ENCODE results near the gene SULT2B1. TPM values are rescaled to one million over a fixed set of nuclear protein-coding genes. Genes with fewer than 3 reads are reported as not detected.

The SULT2B1 gene
- polyA plus RNA-seq, 3 donors from 2014 or later: not detected

GRCh38 chr19:48588670-48589401 is 36.9 kb downstream of the SULT2B1 start:
- H3K36me3 Mint-ChIP-seq: no peaks in the 10 kb centered on the region
- H3K27ac Mint-ChIP-seq: peak overlapping the region in 2 of 6 donors; percentile 72 to 81
- DNase-seq: peak; percentile 76 to 84 (median 79)
- H3K4me1 Mint-ChIP-seq: peaks cover 8 to 9% of the 10 kb centered on the region in 2 donors
- peak overlapping the region; percentile 12 to 85 (median 73) for H3K4me3 Mint-ChIP-seq
- H3K27me3 Mint-ChIP-seq (ENCODE audit: low read depth in 3 of 3): peaks cover 1 to 4% (median 2%) of the 10 kb centered on the region in 3 donors
- H3K9me3 Mint-ChIP-seq: no peaks in the 10 kb centered on the region

- no peaks in the 10 kb centered on the region for H3K9me3 Mint-ChIP-seq
- peaks cover 0 to 1% (median 0%) of the 10 kb centered on the region in 3 donors for H3K27me3 Mint-ChIP-seq (ENCODE audit: low read depth in 3 of 3)
- peaks cover 6 to 8% of the 10 kb centered on the region in 2 donors for H3K4me1 Mint-ChIP-seq
- no peak overlapping the region for H3K4me3 Mint-ChIP-seq
- no peaks in the 10 kb centered on the region for H3K36me3 Mint-ChIP-seq
- DNase-seq: no peak
- no peak overlapping the region for H3K27ac Mint-ChIP-seq
These were observed 39.0 kb downstream of the SULT2B1 start for GRCh38 chr19:48591021-48591420.

GRCh38 chr19:48595171-48595570 is 43.2 kb downstream of the SULT2B1 start:
- H3K4me3 Mint-ChIP-seq: peak overlapping the region in 1 of 5 donors; percentile 27
- no peaks in the 10 kb centered on the region for H3K4me1 Mint-ChIP-seq
- no peaks in the 10 kb centered on the region for H3K36me3 Mint-ChIP-seq
- DNase-seq: no peak
- H3K27me3 Mint-ChIP-seq (ENCODE audit: low read depth in 3 of 3): peaks cover 0 to 1% (median 0%) of the 10 kb centered on the region in 3 donors
- peak overlapping the region in 2 of 6 donors; percentile 14 to 58 for H3K27ac Mint-ChIP-seq
- H3K9me3 Mint-ChIP-seq: no peaks in the 10 kb centered on the region

- no peak overlapping the region for H3K4me3 Mint-ChIP-seq
- peaks cover 0 to 3% (median 1%) of the 10 kb centered on the region in 3 donors for H3K27me3 Mint-ChIP-seq (ENCODE audit: low read depth in 3 of 3)
- no peaks in the 10 kb centered on the region for H3K36me3 Mint-ChIP-seq
- no peak overlapping the region for H3K27ac Mint-ChIP-seq
- no peaks in the 10 kb centered on the region for H3K4me1 Mint-ChIP-seq
- H3K9me3 Mint-ChIP-seq: no peaks in the 10 kb centered on the region
- no peak for DNase-seq
These were observed 43.9 kb downstream of the SULT2B1 start for GRCh38 chr19:48595833-48596232.

- no peaks in the 10 kb centered on the region for H3K4me1 Mint-ChIP-seq
- H3K27me3 Mint-ChIP-seq (ENCODE audit: low read depth in 3 of 3): peaks cover 0 to 3% (median under 1%) of the 10 kb centered on the region in 3 donors
- no peaks in the 10 kb centered on the region for H3K9me3 Mint-ChIP-seq
- DNase-seq: no peak
- H3K27ac Mint-ChIP-seq: no peak overlapping the region
- H3K36me3 Mint-ChIP-seq: no peaks in the 10 kb centered on the region
- H3K4me3 Mint-ChIP-seq: no peak overlapping the region
These were observed 44.3 kb downstream of the SULT2B1 start for GRCh38 chr19:48596237-48596636.

GRCh38 chr19:48596679-48597465 is 44.9 kb downstream of the SULT2B1 start:
- Mint-ChIP-seq H3K27me3 (ENCODE audit: low read depth in 3 of 3) (peaks cover 0 to 3% (median 0%) of the 10 kb centered on the region in 3 donors), H3K4me3 (peak overlapping the region in 1 of 5 donors; percentile 55), H3K4me1 (no peaks in the 10 kb centered on the region), H3K36me3 (no peaks in the 10 kb centered on the region), H3K9me3 (no peaks in the 10 kb centered on the region), H3K27ac (peak overlapping the region in 2 of 6 donors; percentile 30 to 39)
- DNase-seq: peak in 1 of 3 donors; percentile 39

GRCh38 chr19:48598996-48599700 is 47.2 kb downstream of the SULT2B1 start:
- H3K36me3 Mint-ChIP-seq: no peaks in the 10 kb centered on the region
- no peak overlapping the region for H3K27ac Mint-ChIP-seq
- no peaks in the 10 kb centered on the region for H3K4me1 Mint-ChIP-seq
- no peak overlapping the region for H3K4me3 Mint-ChIP-seq
- DNase-seq: no peak
- no peaks in the 10 kb centered on the region for H3K9me3 Mint-ChIP-seq
- peaks cover 0 to 3% (median 0%) of the 10 kb centered on the region in 3 donors for H3K27me3 Mint-ChIP-seq (ENCODE audit: low read depth in 3 of 3)

GRCh38 chr19:48600679-48601417 is 48.9 kb downstream of the SULT2B1 start:
- H3K36me3 Mint-ChIP-seq: no peaks in the 10 kb centered on the region
- no peak for DNase-seq
- H3K9me3 Mint-ChIP-seq: no peaks in the 10 kb centered on the region
- peaks cover 0 to 3% (median 0%) of the 10 kb centered on the region in 3 donors for H3K27me3 Mint-ChIP-seq (ENCODE audit: low read depth in 3 of 3)
- no peak overlapping the region for H3K27ac Mint-ChIP-seq
- no peak overlapping the region for H3K4me3 Mint-ChIP-seq
- H3K4me1 Mint-ChIP-seq: no peaks in the 10 kb centered on the region

GRCh38 chr19:48603001-48603400 is 51.0 kb downstream of the SULT2B1 start:
- no peaks in the 10 kb centered on the region for H3K36me3 Mint-ChIP-seq
- H3K9me3 Mint-ChIP-seq: no peaks in the 10 kb centered on the region
- no peak overlapping the region for H3K4me3 Mint-ChIP-seq
- no peak for DNase-seq
- no peaks in the 10 kb centered on the region for H3K4me1 Mint-ChIP-seq
- no peak overlapping the region for H3K27ac Mint-ChIP-seq
- H3K27me3 Mint-ChIP-seq (ENCODE audit: low read depth in 3 of 3): peaks cover 0 to 3% (median 0%) of the 10 kb centered on the region in 3 donors

- Mint-ChIP-seq H3K36me3 (no peaks in the 10 kb centered on the region), H3K27me3 (ENCODE audit: low read depth in 3 of 3) (peaks cover 0 to 3% (median 0%) of the 10 kb centered on the region in 3 donors), H3K9me3 (no peaks in the 10 kb centered on the region), H3K4me1 (no peaks in the 10 kb centered on the region), H3K4me3 (no peak overlapping the region), H3K27ac (no peak overlapping the region)
- no peak for DNase-seq
These were observed 51.5 kb downstream of the SULT2B1 start for GRCh38 chr19:48603449-48603848.

GRCh38 chr19:48603850-48604249 is 51.9 kb downstream of the SULT2B1 start:
- Mint-ChIP-seq H3K27me3 (ENCODE audit: low read depth in 3 of 3) (peaks cover 0 to 3% (median 0%) of the 10 kb centered on the region in 3 donors), H3K27ac (no peak overlapping the region), H3K9me3 (no peaks in the 10 kb centered on the region), H3K4me1 (peaks cover 0 to 4% of the 10 kb centered on the region in 2 donors), H3K4me3 (no peak overlapping the region), H3K36me3 (no peaks in the 10 kb centered on the region)
- no peak for DNase-seq

GRCh38 chr19:48606463-48607358 is 54.7 kb downstream of the SULT2B1 start, which contains the start of gene SPACA4:
Gene SPACA4, plus strand, starts transcription at chr19:48606742. Its CDS starts 237 bp downstream, at chr19:48606979.
- Mint-ChIP-seq H3K4me1 (peaks cover 0 to 5% of the 10 kb centered on the region in 2 donors), H3K27ac (no peak within 1 kb of the TSS), H3K4me3 (no peak within 1 kb of the TSS), H3K27me3 (ENCODE audit: low read depth in 3 of 3) (peaks cover 0 to 1% (median 0%) of the 10 kb centered on the region in 3 donors), H3K36me3 (no peaks in the 10 kb centered on the region), H3K9me3 (no peaks in the 10 kb centered on the region)
- no peak for DNase-seq
